ENCODE results near the gene FNBP1. TPM values are rescaled to one million over a fixed set of nuclear protein-coding genes. Genes with fewer than 3 reads are reported as not detected.

FNBP1 gene
- polyA plus RNA-seq, 3 donors = 37.6 to 60.7 (median 51.4) TPM

- Mint-ChIP-seq H3K36me3 (peaks cover 41 to 62% of the 10 kb centered on the region in 2 donors), H3K4me1 (peaks cover 32% of the 10 kb centered on the region), H3K27ac (peak overlapping the region in 4 of 7 donors; percentile 17 to 74 (median 64)), H3K9me3 (peaks cover 2 to 7% (median 4%) of the 10 kb centered on the region in 7 donors), H3K27me3 (ENCODE audit: low read depth in 3 of 3) (no peaks in the 10 kb centered on the region), H3K4me3 (no peak overlapping the region)
- Histone ChIP-seq H3K4me1 (ENCODE audit: control insufficient read depth in 1 of 2, insufficient read depth in 2 of 2, low read length in 2 of 2) (peaks cover 15 to 16% of the 10 kb centered on the region in 2 donors), H3K79me2 (ENCODE audit: insufficient read depth, low read length) (peaks cover 100% of the 10 kb centered on the region), H3K4me2 (replicated peaks; ENCODE audit: extremely low read depth, low read length, poor library complexity, severe bottlenecking) (no peak overlapping the region), H3K36me3 (replicated peaks in 1 of 2; ENCODE audit: control insufficient read depth in 1 of 2, insufficient read depth in 2 of 2, low read length in 2 of 2) (peaks cover 6 to 38% of the 10 kb centered on the region in 2 donors), H3K27ac (ENCODE audit: low read depth in 1 of 2, low read length in 2 of 2) (peak overlapping the region in 1 of 2 donors; percentile 20), H3K9me3 (replicated peaks in 1 of 2; ENCODE audit: control insufficient read depth in 1 of 2, insufficient read depth in 1 of 2, low read length in 2 of 2) (no peaks in the 10 kb centered on the region), H4K20me1 (ENCODE audit: insufficient read depth, low read length) (peaks cover 76% of the 10 kb centered on the region), H2AFZ (ENCODE audit: insufficient read depth, low read depth, low read length, poor library complexity, severe bottlenecking) (no peak overlapping the region), H3K4me3 (replicated peaks in 1 of 3; ENCODE audit: low read depth in 2 of 3, low read length in 3 of 3) (no peak overlapping the region), H3K9ac (ENCODE audit: insufficient read depth, low read length, poor library complexity, severe bottlenecking) (no peak overlapping the region), H3K27me3 (ENCODE audit: control insufficient read depth in 2 of 2, insufficient read depth in 2 of 2, low read length in 2 of 2) (no peaks in the 10 kb centered on the region)
- no CpG with 5 or more reads among the region's 3 CpGs for WGBS (ENCODE audit: insufficient coverage)
- no peak for DNase-seq
- intact Hi-C loops (cut with micrococcal nuclease) = no loop called here
- no peak for TF ChIP-seq CTCF (IDR thresholded peaks at IDR 0.05)
Observed at GRCh38 chr9:129989362-129989708, 53.7 kb downstream of the FNBP1 start.

GRCh38 chr9:129988607-129989361, 54.2 kb downstream of the FNBP1 start:
- Histone ChIP-seq H3K27ac (ENCODE audit: low read depth in 1 of 2, low read length in 2 of 2) (peak overlapping the region in 1 of 2 donors; percentile 20), H3K4me1 (ENCODE audit: control insufficient read depth in 1 of 2, insufficient read depth in 2 of 2, low read length in 2 of 2) (peaks cover 15 to 16% of the 10 kb centered on the region in 2 donors), H3K27me3 (ENCODE audit: control insufficient read depth in 2 of 2, insufficient read depth in 2 of 2, low read length in 2 of 2) (no peaks in the 10 kb centered on the region), H3K4me3 (replicated peaks in 1 of 3; ENCODE audit: low read depth in 2 of 3, low read length in 3 of 3) (no peak overlapping the region), H3K79me2 (ENCODE audit: insufficient read depth, low read length) (peaks cover 100% of the 10 kb centered on the region), H3K9me3 (replicated peaks in 1 of 2; ENCODE audit: control insufficient read depth in 1 of 2, insufficient read depth in 1 of 2, low read length in 2 of 2) (no peaks in the 10 kb centered on the region), H4K20me1 (ENCODE audit: insufficient read depth, low read length) (peaks cover 82% of the 10 kb centered on the region), H3K9ac (ENCODE audit: insufficient read depth, low read length, poor library complexity, severe bottlenecking) (no peak overlapping the region), H3K36me3 (replicated peaks in 1 of 2; ENCODE audit: control insufficient read depth in 1 of 2, insufficient read depth in 2 of 2, low read length in 2 of 2) (peaks cover 2 to 32% of the 10 kb centered on the region in 2 donors), H3K4me2 (replicated peaks; ENCODE audit: extremely low read depth, low read length, poor library complexity, severe bottlenecking) (no peak overlapping the region), H2AFZ (ENCODE audit: insufficient read depth, low read depth, low read length, poor library complexity, severe bottlenecking) (no peak overlapping the region)
- 88% methylated on average over 5 of the region's 9 CpGs for WGBS (ENCODE audit: insufficient coverage)
- TF ChIP-seq CTCF (IDR thresholded peaks at IDR 0.05) = no peak
- intact Hi-C loops (cut with micrococcal nuclease) = no loop called here
- Mint-ChIP-seq H3K4me1 (peaks cover 32% of the 10 kb centered on the region), H3K4me3 (no peak overlapping the region), H3K27me3 (ENCODE audit: low read depth in 3 of 3) (no peaks in the 10 kb centered on the region), H3K27ac (peak overlapping the region in 4 of 7 donors; percentile 59 to 74 (median 69)), H3K9me3 (peaks cover 2 to 7% (median 5%) of the 10 kb centered on the region in 7 donors), H3K36me3 (peaks cover 36 to 56% of the 10 kb centered on the region in 2 donors)
- DNase-seq = no peak
